GM19035 (cell line): ENCODE data around the gene MRPS10.

ENCODE experiments used
- ATAC-seq: cut with Tn5 transposase; IDR thresholded peaks from one replicate; pipeline ENCODE4 v1.9.1; 2021; ENCODE audit not compliant: unreplicated experiment

The MRPS10 gene

GRCh38 chr6:42217519-42218367, at the start of gene MRPS10:
MRPS10 (minus strand) TSS chr6:42217861; CDS start chr6:42217849, 12 bp downstream.
- ATAC-seq = peak; percentile 97

- ATAC-seq = no peak
Observed at GRCh38 chr6:42266538-42266937, 48.9 kb upstream of the MRPS10 start.

- ATAC-seq = no peak
Observed at GRCh38 chr6:42264852-42265390, 47.3 kb upstream of the MRPS10 start.

GRCh38 chr6:42264162-42264851, 46.6 kb upstream of the MRPS10 start:
- no peak for ATAC-seq

GRCh38 chr6:42263165-42263728, 45.6 kb upstream of the MRPS10 start:
- no peak for ATAC-seq

GRCh38 chr6:42260972-42261371, 43.3 kb upstream of the MRPS10 start:
- ATAC-seq = no peak

- no peak for ATAC-seq
Observed at GRCh38 chr6:42260396-42260888, 42.8 kb upstream of the MRPS10 start.

GRCh38 chr6:42259841-42260395, 42.3 kb upstream of the MRPS10 start:
- no peak for ATAC-seq

GRCh38 chr6:42259286-42259685, 41.6 kb upstream of the MRPS10 start:
- no peak for ATAC-seq

GRCh38 chr6:42257614-42258013, 40.0 kb upstream of the MRPS10 start:
- ATAC-seq = no peak

- no peak for ATAC-seq
Observed at GRCh38 chr6:42257063-42257462, 39.4 kb upstream of the MRPS10 start.

- no peak for ATAC-seq
Observed at GRCh38 chr6:42255050-42255449, 37.4 kb upstream of the MRPS10 start.

- ATAC-seq = no peak
Observed at GRCh38 chr6:42254505-42254904, 36.8 kb upstream of the MRPS10 start.

- ATAC-seq = no peak
Observed at GRCh38 chr6:42251911-42252637, 34.4 kb upstream of the MRPS10 start.

GRCh38 chr6:42251500-42251899, 33.8 kb upstream of the MRPS10 start:
- ATAC-seq = no peak

GRCh38 chr6:42250274-42250931, 32.7 kb upstream of the MRPS10 start:
- no peak for ATAC-seq

- ATAC-seq = no peak
Observed at GRCh38 chr6:42249279-42249678, 31.6 kb upstream of the MRPS10 start.

- ATAC-seq = no peak
Observed at GRCh38 chr6:42243046-42243445, 25.4 kb upstream of the MRPS10 start.

GRCh38 chr6:42241915-42242314, 24.3 kb upstream of the MRPS10 start:
- ATAC-seq = no peak
